ENCODE results near the gene LCN9. TPM values are rescaled to one million over a fixed set of nuclear protein-coding genes. Genes with fewer than 3 reads are reported as not detected.

The LCN9 gene
- total RNA-seq, 4 donors from 2014 or later: not detected

- intact Hi-C loops (cut with DNase I): no loop called here
- H3K4me1 ChIP-seq: no peaks in the 10 kb centered on the region
- no peak for DNase-seq
- no peak overlapping the region for H3K4me3 ChIP-seq (replicated peaks in 1 of 3)
- TF ChIP-seq POLR2A (IDR thresholded peaks at IDR 0.05): no peak
- TF ChIP-seq CTCF (IDR thresholded peaks at IDR 0.05): no peak
- no peaks in the 10 kb centered on the region for H3K9me3 ChIP-seq
- peaks cover 3% of the 10 kb centered on the region for H3K27me3 ChIP-seq
- WGBS, 2 donors: 31 to 49% methylated on average over 12 of the region's 16 CpGs
- no peaks in the 10 kb centered on the region for H3K36me3 ChIP-seq
- no peak overlapping the region for H3K27ac ChIP-seq
Observed at GRCh38 chr9:135712613-135713295, 49.6 kb downstream of the LCN9 start.

GRCh38 chr9:135714242-135715055, 51.3 kb downstream of the LCN9 start:
- Histone ChIP-seq H3K27ac (no peak overlapping the region), H3K4me3 (replicated peaks in 1 of 3) (no peak overlapping the region)
- WGBS, 2 donors: 0 to 2% methylated on average over 7 to 28 of the region's 103 CpGs

GRCh38 chr9:135715056-135715595, 52.0 kb downstream of the LCN9 start:
- WGBS, 2 donors: 26 to 46% methylated on average over 16 to 22 of the region's 23 CpGs
- intact Hi-C loops (cut with DNase I): no loop called here
- Histone ChIP-seq H3K4me3 (replicated peaks in 1 of 3) (no peak overlapping the region), H3K36me3 (no peaks in the 10 kb centered on the region), H3K9me3 (no peaks in the 10 kb centered on the region), H3K27me3 (peaks cover 3% of the 10 kb centered on the region), H3K27ac (no peak overlapping the region), H3K4me1 (no peaks in the 10 kb centered on the region)
- DNase-seq: no peak
- TF ChIP-seq POLR2A (IDR thresholded peaks at IDR 0.05) (no peak), CTCF (IDR thresholded peaks at IDR 0.05) (no peak)

More at GRCh38 chr9:135714242-135715055, 51.3 kb downstream of the LCN9 start:
- intact Hi-C loops (cut with DNase I): no loop called here
- peak in 1 of 2 donors; percentile 13 for DNase-seq
- H3K36me3 ChIP-seq: no peaks in the 10 kb centered on the region
- peaks cover 3% of the 10 kb centered on the region for H3K27me3 ChIP-seq
- TF ChIP-seq CTCF (IDR thresholded peaks at IDR 0.05) (no peak), POLR2A (IDR thresholded peaks at IDR 0.05) (no peak)
- H3K9me3 ChIP-seq: no peaks in the 10 kb centered on the region
- no peaks in the 10 kb centered on the region for H3K4me1 ChIP-seq

- TF ChIP-seq CTCF (IDR thresholded peaks at IDR 0.05) (no peak), POLR2A (IDR thresholded peaks at IDR 0.05) (no peak)
- no peaks in the 10 kb centered on the region for H3K4me1 ChIP-seq
- H3K4me3 ChIP-seq (replicated peaks in 1 of 3): no peak overlapping the region
- H3K27ac ChIP-seq: no peak overlapping the region
- intact Hi-C loops (cut with DNase I): no loop called here
- no peak for DNase-seq
- no peaks in the 10 kb centered on the region for H3K9me3 ChIP-seq
- WGBS, 2 donors: 76 to 91% methylated on average over 11 of the region's 11 CpGs
- no peaks in the 10 kb centered on the region for H3K36me3 ChIP-seq
- peaks cover 3% of the 10 kb centered on the region for H3K27me3 ChIP-seq
Observed at GRCh38 chr9:135716045-135716444, 52.9 kb downstream of the LCN9 start.

Other genes with a start within 250 kb of the LCN9 start
- 10 to 100 TPM; 22.3 to 29.8 (median 25.7) TPM for gene PPP1R26, start 183.5 kb upstream of the LCN9 start, total RNA-seq
- gene MRPS2, start 162.6 kb upstream of the LCN9 start, total RNA-seq: 10 to 100 TPM; 26.5 to 47.5 (median 33.1) TPM
- gene LCN1, start 141.9 kb upstream of the LCN9 start, total RNA-seq: not detected
- not detected for gene OBP2A, start 117.2 kb upstream of the LCN9 start, total RNA-seq
- not detected for gene PAEP, start 101.6 kb upstream of the LCN9 start, total RNA-seq
- not detected for gene GLT6D1, start 23.8 kb upstream of the LCN9 start, total RNA-seq
- gene SOHLH1, start 36.2 kb downstream of the LCN9 start, total RNA-seq: not detected
- gene KCNT1, start 38.9 kb downstream of the LCN9 start, total RNA-seq: under 1 TPM in 1 of 4 donors, not detected in 3; 0.21 TPM
- gene CAMSAP1, start 244.2 kb downstream of the LCN9 start, total RNA-seq: 10 to 100 TPM; 11.8 to 23.4 (median 19.9) TPM

Data from thyroid gland (tissue), 4 donors.